GM12873 (cell line): ENCODE results near the gene GNB1L.

Source experiments
- CTCF ChIP-seq: IDR thresholded peaks from 2 replicates; pipeline ENCODE4 v1.5.1; 2012; ENCODE audit warnings: low read depth, mild to moderate bottlenecking, moderate library complexity, low read length, control low read depth; ENCODE audit not compliant: insufficient read depth; ENCODE audit errors: missing control alignments

GNB1L gene

GRCh38 chr22:19764636-19765476 lies 89.8 kb downstream of the GNB1L start:
- no peak for TF ChIP-seq CTCF

GRCh38 chr22:19764299-19764593 lies 90.4 kb downstream of the GNB1L start:
- TF ChIP-seq CTCF: no peak

- no peak for TF ChIP-seq CTCF
Observed at GRCh38 chr22:19763458-19764298, 91.0 kb downstream of the GNB1L start.

GRCh38 chr22:19762568-19763457 lies 91.9 kb downstream of the GNB1L start:
- no peak for TF ChIP-seq CTCF

GRCh38 chr22:19761725-19762567 lies 92.7 kb downstream of the GNB1L start:
- TF ChIP-seq CTCF: no peak

- TF ChIP-seq CTCF: no peak
Observed at GRCh38 chr22:19760951-19761724, 93.5 kb downstream of the GNB1L start.
